Muscle of arm (tissue), 12 donors: Measurements from ENCODE around the gene BSPRY. TPM values are rescaled to one million over a fixed set of nuclear protein-coding genes. Genes with fewer than 3 reads are reported as not detected.

Experiments
- polyA plus RNA-seq, 12 donors: library from polyadenylated mRNA; unstranded; fragments of 120-200 nt; gene quantifications; one replicate each; pipeline ENCODE4 v1.2.1, GENCODE V29; 2013; ENCODE audit not compliant: insufficient read length in 12 of 12

The BSPRY gene
- polyA plus RNA-seq, 12 donors, result 0.17 to 2.7 (median 0.50) TPM; not detected in 2

Other genes with a start within 250 kb of the BSPRY start
- 1 to 10 TPM in 10 of 12 donors, not detected in 2; 2.3 to 4.3 (median 3.1) TPM for gene SLC31A2, start 198.5 kb upstream of the BSPRY start, polyA plus RNA-seq
- 10 to 100 TPM in 11 of 12 donors, not detected in 1; 17.6 to 30.8 (median 22.3) TPM for gene FKBP15, start 128.3 kb upstream of the BSPRY start, polyA plus RNA-seq
- 10 to 100 TPM in 7 of 12 donors, 1 to 10 TPM in 4, not detected in 1; 7.3 to 15.7 (median 11.1) TPM for gene SLC31A1, start 128.0 kb upstream of the BSPRY start, polyA plus RNA-seq
- 10 to 100 TPM in 11 of 12 donors, not detected in 1; 18.2 to 29.3 (median 22.3) TPM for gene CDC26, start 74.0 kb upstream of the BSPRY start, polyA plus RNA-seq
- 10 to 100 TPM in 10 of 12 donors, 1 to 10 TPM in 1, not detected in 1; 10.0 to 23.5 (median 20.0) TPM for gene PRPF4, start 73.9 kb upstream of the BSPRY start, polyA plus RNA-seq
- under 1 TPM in 4 of 12 donors, not detected in 8; 0.18 to 0.45 (median 0.39) TPM for gene RNF183, start 46.2 kb upstream of the BSPRY start, polyA plus RNA-seq
- 1 to 10 TPM in 11 of 12 donors, not detected in 1; 2.1 to 4.8 (median 2.7) TPM for gene WDR31, start 9.3 kb upstream of the BSPRY start, polyA plus RNA-seq
- gene HDHD3, start 27.4 kb downstream of the BSPRY start, polyA plus RNA-seq, result 10 to 100 TPM in 1 of 12 donors, 1 to 10 TPM in 10, not detected in 1; 3.0 to 51.0 (median 4.3) TPM
- 10 to 100 TPM in 11 of 12 donors, not detected in 1; 17.9 to 37.2 (median 21.9) TPM for gene ALAD, start 51.7 kb downstream of the BSPRY start, polyA plus RNA-seq
- 10 to 100 TPM in 11 of 12 donors, not detected in 1; 44.4 to 72.0 (median 48.4) TPM for gene POLE3, start 61.1 kb downstream of the BSPRY start, polyA plus RNA-seq
- under 1 TPM in 10 of 12 donors, not detected in 2; 0.17 to 0.69 (median 0.38) TPM for gene C9orf43, start 61.2 kb downstream of the BSPRY start, polyA plus RNA-seq
- gene RGS3, start 114.2 kb downstream of the BSPRY start, polyA plus RNA-seq, result 10 to 100 TPM in 11 of 12 donors, not detected in 1; 36.9 to 56.4 (median 43.6) TPM